GM18502 (cell line): ENCODE data around the gene NFE2L3.
"Not testable (repeated sequence)": the region's sequence is repeated elsewhere in the genome, so short reads cannot be mapped to it uniquely, and the experiment has no call there.

Experiments used
- ATAC-seq: cut with Tn5 transposase; IDR thresholded peaks from one replicate; pipeline ENCODE4 v1.9.1; 2021; ENCODE audit warnings: mild to moderate bottlenecking; ENCODE audit not compliant: unreplicated experiment, poor library complexity

NFE2L3 gene

DNA sequence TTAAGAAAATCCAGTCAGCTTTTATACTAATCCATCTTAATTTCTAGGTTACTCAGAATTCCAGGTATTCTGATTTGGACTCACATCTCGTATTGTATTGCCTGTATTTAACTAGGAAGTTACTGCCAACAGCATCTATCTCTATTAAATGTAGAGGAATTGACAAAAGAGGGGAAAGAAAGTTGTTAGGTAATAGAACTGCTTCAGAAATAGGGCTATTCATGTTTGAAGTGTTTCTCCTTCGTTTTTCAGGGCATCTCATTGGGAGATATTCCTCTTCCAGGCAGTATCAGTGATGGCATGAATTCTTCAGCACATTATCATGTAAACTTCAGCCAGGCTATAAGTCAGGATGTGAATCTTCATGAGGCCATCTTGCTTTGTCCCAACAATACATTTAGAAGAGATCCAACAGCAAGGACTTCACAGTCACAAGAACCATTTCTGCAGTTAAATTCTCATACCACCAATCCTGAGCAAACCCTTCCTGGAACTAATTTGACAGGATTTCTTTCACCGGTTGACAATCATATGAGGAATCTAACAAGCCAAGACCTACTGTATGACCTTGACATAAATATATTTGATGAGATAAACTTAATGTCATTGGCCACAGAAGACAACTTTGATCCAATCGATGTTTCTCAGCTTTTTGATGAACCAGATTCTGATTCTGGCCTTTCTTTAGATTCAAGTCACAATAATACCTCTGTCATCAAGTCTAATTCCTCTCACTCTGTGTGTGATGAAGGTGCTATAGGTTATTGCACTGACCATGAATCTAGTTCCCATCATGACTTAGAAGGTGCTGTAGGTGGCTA is 32.5 kb downstream of the NFE2L3 start:
- not testable (repeated sequence) for ATAC-seq

DNA sequence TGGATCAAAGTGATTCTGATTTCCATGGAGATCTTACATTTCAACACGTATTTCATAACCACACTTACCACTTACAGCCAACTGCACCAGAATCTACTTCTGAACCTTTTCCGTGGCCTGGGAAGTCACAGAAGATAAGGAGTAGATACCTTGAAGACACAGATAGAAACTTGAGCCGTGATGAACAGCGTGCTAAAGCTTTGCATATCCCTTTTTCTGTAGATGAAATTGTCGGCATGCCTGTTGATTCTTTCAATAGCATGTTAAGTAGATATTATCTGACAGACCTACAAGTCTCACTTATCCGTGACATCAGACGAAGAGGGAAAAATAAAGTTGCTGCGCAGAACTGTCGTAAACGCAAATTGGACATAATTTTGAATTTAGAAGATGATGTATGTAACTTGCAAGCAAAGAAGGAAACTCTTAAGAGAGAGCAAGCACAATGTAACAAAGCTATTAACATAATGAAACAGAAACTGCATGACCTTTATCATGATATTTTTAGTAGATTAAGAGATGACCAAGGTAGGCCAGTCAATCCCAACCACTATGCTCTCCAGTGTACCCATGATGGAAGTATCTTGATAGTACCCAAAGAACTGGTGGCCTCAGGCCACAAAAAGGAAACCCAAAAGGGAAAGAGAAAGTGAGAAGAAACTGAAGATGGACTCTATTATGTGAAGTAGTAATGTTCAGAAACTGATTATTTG is 33.3 kb downstream of the NFE2L3 start:
- ATAC-seq, result no peak

DNA sequence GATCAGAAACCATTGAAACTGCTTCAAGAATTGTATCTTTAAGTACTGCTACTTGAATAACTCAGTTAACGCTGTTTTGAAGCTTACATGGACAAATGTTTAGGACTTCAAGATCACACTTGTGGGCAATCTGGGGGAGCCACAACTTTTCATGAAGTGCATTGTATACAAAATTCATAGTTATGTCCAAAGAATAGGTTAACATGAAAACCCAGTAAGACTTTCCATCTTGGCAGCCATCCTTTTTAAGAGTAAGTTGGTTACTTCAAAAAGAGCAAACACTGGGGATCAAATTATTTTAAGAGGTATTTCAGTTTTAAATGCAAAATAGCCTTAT is 33.8 kb downstream of the NFE2L3 start:
- no peak for ATAC-seq

DNA sequence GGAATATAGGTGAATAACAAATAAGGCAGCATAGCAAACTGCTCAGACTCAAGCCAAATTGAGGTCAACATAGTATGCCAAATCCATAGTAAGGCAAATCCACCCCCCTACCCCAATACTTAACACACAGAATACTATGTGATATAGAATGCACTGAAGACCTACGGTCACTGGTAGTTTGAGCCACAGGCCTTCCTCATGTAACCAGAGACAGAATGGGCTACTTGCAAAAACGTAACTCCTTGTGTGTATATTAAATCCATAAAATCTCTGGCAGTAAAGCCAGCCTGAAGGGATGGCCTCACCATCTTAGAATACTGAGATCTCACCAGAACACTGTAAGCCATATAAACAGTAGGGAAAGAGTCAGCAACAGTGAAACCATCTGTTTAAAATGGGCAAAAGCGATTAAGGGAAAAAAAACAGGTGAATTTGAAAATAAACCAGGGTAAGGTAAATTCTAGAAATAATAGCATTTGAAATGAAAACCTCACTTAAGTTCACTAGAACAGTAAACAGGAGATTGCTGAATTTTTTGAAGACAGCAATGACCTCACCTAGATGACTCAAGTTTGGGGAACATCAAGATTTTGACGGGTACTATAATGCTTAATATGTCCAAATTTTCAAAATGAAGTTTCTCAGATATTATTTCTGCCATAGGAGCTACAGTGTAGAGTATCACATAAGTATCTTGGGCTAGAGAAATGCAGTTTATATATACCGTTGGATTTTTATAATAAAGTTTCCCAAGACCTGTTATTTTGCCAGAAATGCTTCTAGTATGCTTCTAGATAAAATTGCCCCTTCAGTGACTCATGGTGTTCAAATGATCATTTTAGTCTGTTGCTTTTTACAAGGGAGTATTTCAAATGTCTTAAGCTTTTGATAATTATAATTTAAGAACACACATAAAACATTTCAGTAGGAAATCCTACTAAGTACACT is 34.6 kb downstream of the NFE2L3 start:
- ATAC-seq, result no peak

DNA sequence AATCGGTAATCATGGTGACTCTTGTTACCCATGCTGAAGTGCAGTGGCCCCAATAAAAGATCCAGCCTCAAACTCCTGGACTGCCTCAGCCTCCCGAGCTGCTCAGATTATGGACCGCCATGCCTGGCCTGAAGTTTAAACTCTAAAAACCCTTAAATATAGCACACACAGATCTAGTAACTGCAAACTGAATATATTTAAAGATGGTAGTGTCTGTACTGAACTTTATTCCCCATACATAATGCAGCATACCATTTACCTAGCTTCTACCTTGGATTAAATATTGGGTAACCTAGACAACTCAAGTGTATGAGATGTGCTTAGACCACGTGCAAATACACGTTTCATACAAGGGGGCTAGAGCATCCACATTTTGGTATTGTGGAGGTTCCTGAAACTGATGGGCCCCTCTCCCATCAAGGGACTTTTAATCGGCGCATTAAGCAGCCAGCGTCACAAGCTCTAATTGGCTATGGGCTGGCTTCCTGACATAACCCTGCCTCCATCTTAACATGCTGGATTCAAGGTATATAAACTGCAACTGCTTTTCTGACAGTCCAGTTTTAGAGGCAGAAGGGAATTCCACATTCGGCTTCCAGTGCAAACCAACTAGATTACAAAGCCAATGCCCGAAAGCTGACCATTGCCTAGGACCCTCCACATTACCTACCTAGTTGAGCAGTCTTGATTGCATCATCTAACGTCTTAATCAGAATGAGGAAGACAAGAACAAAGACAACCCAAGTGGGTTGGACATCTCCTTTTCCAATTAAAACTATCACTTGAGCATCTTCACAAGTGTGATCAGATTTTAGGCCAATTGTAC is 35.6 kb downstream of the NFE2L3 start:
- ATAC-seq, result no peak

DNA sequence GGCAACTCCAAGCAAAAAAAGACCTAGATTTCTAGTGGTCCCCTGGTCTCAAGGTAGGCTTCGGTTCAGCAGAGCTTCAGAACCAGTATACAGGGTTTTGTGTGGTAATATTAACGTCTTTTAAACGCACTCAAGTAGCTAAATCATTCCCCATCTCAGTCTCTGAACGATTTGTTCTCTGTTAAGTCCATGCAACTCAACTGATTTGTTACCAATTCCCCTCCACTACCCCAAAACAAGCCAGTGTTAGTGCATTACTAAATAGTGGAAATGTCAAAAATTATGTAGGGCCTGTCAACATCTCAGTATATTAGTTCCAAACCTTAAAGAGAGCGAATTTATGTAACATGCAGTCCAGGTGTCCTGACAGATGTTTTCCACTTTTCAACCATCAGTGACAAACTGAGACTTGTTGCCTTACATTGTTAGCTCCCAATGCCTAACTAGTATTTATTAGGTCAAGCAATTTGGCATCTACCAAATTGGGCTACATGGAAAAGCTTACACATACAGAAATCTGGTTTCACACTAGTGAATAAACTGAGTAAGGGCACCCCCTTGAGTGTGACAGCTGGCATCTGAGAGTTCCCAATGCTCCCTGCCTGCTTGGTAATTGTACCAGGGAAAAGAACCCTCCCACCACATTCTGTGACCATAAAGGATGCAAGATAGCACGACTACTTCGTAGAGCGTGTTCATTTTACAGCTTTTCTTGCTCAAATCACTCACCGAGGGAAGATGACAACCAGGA is 36.4 kb downstream of the NFE2L3 start:
- ATAC-seq, result no peak

DNA sequence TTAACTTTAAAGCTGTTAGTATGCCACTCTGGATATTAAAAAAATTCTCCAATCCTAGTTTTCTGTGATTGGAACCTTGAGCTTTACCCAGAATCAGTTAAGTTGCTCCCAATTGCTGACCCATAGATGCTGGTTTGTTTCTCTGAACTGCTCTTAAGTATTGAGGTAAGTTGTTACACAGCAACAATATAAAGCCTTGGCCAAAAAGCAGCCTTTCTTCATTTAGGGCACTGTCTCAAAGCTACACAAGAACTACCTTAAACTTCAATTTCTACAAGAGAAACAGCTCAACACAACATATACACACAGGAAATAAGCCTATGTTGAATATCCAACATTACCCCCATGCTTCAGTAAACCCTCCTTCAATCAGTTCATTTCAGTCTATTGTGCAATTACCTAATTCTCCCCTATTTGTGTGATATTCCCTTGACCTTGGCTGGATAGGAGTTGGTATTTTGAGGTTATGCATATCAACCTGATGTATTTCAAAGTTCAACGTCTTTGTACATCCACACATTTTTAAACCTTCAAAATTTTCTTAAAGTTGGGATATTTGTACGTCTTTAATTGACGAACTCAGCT is 37.1 kb downstream of the NFE2L3 start:
- no peak for ATAC-seq

DNA sequence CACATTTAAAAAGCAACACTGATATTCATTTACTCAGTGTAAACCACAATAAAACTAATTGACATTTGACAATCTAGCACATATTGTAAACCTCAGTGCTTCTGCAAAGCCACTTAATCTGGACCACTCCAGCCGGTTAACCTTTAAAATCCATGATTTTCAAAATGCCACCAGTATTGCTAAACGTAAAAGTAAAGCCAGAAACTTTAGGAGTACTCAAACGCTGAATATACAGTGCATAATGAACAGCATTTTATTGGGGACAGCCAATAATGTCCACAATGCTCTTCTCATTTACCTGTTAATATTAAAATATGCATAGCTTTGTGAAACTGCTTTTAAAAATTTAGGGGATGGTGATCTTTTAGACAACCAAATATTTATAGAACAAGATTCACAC is 37.7 kb downstream of the NFE2L3 start:
- no peak for ATAC-seq

DNA sequence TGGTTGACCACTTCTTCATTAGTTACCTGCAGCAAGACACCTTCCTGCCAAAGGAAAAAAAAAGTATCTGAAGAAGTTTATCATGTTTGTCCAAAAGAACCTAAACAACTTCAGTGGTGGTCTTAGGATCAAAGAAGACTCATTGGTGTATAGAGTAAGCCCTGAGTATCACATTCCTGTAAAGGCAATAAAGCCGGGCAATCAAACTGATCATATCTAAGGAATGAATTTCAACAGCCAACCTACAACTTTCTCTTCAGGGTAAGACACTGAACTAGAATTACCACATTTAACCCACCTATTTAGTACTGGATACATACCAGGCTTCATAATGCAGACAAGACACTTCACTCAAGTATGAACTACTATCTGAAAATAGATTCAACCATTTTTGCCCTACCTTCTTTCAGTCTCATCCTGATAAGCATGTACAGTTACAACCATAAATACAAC is 38.4 kb downstream of the NFE2L3 start:
- no peak for ATAC-seq

DNA sequence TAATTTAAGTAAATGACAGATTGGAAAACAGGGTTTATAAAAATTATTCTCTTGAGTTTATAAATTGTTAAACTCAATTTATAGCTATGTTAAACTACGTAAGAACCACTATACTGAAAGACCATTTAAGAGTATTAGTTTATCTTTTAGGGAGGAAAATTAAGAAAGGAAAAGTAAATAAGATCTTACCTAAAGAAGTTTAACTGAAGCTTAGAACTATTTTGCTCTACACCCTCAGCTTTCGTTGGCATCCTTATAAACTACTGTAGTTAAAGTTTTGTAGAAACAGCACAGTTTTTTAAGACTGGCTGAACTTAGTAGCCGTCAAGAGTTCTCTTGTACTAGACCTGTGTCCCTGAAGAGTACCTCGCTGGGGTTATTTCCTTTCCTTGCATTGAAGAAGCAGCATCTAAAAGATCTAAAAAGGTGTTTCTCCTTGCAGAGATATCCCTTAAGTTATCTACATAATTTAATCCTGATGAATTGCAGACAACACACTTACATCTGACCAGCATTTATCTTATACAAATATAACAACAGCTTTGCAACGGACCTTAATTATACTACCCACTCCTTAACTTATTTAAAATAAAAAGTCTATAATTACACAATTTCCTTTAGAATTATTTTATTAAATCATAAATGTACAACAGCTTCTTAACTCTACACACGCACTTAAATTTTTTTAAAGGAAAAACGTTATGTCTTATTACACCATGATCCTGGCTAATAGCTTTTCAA is 39.4 kb downstream of the NFE2L3 start:
- no peak for ATAC-seq

DNA sequence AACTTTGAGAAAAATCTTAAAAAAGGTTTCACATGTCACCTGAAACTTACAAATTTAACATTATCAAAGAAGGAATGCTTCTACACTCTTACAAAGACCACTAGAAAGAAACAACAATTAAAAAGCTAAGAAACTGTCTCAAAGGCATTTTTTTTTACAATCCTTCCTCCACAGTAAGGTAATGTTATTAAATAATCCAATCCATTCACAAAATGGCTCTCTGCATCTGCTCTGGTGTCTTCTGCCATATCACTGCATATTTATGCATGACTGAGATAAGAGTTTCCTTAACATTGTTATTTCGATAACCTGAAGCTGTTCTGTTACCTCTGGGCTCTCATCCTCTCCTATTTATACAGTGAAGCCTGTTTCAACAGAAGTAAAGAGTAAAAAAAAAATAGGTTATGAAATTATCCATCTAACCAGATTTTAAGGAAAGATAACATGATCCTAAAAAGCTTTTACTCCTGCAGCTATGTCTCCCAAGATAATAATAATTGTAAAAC is 40.0 kb downstream of the NFE2L3 start:
- no peak for ATAC-seq

DNA sequence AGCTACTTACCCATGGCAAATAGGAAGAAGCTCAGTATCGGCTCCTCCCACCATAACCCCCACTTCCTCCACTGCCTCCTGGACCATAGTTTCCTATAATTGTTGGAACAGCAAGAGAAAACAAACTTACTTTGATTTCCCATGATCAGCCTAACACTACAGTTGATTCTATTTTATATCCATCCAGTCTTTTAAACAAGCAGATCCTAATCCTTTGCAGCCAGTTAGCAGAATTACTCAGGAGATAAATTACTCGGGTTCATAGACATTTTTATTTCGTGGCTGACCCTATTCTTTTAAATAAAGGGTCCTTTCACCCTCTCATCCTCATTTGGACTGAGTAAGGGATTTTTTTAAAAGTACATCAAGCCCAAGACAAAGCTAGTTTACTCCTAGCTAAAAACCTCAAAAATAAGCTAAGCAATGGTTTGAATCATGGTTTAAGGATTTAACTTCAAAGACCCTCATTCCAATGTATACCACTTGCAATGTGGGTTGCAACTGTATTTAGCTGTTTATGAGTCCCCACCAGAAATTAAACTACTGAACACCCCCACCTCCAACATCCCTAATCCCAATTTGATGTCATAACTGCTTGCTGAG is 40.6 kb downstream of the NFE2L3 start:
- no peak for ATAC-seq

DNA sequence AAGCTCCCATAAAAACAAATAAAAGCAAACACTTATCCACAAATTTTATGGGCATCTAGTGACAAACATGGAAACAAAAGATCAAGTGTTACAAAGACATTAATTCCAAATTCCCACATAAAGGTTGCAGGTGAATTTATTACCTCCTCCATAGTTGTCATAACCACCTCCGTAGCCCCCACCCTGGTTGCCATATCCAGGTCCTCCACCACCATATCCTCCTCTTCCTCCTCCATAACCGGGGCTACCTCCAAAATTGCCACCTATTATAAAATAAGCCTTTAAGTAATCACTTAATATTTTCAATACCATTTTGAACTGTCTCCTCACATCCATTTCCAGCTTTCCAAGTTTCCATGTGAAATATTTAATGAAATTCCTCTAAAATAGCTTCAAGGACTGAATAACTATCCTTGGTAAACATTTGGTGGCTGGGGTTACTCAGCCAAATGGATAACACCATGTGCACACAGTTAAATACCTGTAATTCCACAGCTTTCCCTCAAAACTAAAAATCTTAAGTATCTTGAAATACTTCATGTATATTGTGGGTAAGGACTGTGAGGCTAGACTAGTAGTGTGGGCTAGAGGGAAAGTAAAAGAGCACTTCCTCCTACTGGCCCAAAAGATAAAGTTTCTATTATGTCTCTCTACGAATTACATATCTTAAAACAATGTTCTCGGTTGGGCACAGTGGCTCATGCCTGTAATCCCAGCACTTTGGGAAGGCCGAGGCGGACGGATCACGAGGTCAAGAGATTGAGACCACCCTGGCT is 41.6 kb downstream of the NFE2L3 start:
- ATAC-seq, result no peak

DNA sequence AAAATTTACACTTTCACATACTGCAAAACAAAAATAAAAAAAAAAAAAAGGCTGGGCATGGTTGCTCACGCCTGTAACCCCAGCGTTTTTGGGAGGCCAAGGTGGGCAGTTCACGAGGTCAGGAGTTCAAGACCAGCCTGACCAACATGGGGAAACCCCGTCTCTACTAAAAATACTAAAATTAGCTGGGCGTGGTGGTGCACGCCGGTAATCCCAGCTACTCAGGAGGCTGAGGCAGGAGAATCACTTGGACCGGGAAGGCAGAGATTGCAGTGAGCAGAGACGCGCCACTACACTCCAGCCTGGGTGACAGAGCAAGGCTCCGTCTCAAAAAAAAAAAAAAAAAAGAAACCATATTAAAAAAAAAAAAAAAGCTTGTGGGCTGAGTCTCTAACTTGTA is 42.8 kb downstream of the NFE2L3 start:
- ATAC-seq, result not testable (repeated sequence)

DNA sequence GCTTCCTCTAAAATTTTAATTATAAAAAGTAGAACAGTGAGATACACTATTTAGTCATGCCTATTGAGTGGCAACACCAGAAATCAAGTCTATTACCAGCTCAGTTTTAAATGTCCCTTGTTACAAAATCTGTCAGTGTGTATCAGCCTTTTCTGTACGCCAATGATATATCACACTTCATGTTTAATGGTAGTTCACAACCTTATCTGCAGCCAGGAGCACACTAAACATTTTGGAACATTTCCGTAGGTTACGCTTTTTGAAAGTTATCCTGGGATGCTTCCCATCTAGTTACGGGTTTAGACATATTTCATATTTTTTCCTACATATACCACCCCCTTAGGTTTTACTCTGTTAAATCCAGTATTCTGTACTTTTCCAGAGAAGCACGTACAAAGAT is 43.2 kb downstream of the NFE2L3 start:
- ATAC-seq, result no peak

DNA sequence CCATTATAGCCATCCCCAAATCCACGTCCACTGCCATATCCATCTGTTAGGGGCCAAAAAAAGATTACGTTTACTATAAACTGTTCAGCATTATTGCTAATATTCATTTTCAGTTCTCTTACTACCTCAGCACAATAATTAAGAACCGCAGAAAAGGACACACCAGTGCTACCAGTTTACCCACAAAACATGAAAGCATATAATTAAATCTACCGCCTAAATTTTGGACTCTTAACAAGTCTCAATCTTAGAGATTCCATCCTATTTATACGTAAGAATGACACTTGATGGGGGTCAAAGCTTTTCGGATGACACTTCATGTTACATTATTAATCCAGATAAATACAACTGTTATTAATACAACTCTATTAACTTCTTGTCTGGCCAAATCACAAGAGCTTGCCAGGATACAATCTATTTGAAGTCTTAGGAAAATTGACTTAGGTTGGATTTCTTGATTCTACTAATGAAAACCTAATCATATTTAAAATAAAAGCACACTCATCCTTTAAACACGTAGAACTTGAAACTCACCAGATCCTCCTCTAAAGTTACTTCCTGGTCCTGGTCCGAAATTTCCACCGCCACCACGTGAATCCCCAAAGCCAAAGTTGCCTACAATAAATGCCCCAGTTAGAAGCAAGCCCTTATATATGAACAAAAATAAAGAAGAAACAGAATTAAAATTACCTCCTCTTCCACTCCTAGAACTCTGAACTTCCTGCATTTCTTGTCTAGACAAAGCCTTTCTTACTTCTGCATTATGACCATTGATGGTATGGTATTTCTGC is 44.1 kb downstream of the NFE2L3 start:
- ATAC-seq, result no peak
